ENCODE measurements around the gene SBF2.
"Not testable (repeated sequence)": the region's sequence is repeated elsewhere in the genome, so short reads cannot be mapped to it uniquely, and the experiment has no call there.

The SBF2 gene

GRCh38 chr11:10273738-10274137, 20.3 kb downstream of the SBF2 start:
- Mint-ChIP-seq H3K27me3 (ENCODE audit: low read depth) (peaks cover 5% of the 10 kb centered on the region), H3K9me3 (no peaks in the 10 kb centered on the region), H3K4me1 (ENCODE audit: low read depth) (no peaks in the 10 kb centered on the region), H3K36me3 (ENCODE audit: low read depth) (no peaks in the 10 kb centered on the region), H3K4me3 (no peak overlapping the region), H3K27ac (no peak overlapping the region)

GRCh38 chr11:10272132-10272531, 21.9 kb downstream of the SBF2 start:
- peaks cover 5% of the 10 kb centered on the region for H3K27me3 Mint-ChIP-seq (ENCODE audit: low read depth)
- no peak overlapping the region for H3K4me3 Mint-ChIP-seq
- H3K27ac Mint-ChIP-seq: no peak overlapping the region
- H3K9me3 Mint-ChIP-seq: no peaks in the 10 kb centered on the region
- H3K4me1 Mint-ChIP-seq (ENCODE audit: low read depth): no peaks in the 10 kb centered on the region
- H3K36me3 Mint-ChIP-seq (ENCODE audit: low read depth): no peaks in the 10 kb centered on the region

- Mint-ChIP-seq H3K9me3 (no peaks in the 10 kb centered on the region), H3K4me3 (no peak overlapping the region), H3K4me1 (ENCODE audit: low read depth) (no peaks in the 10 kb centered on the region), H3K27ac (no peak overlapping the region), H3K36me3 (ENCODE audit: low read depth) (no peaks in the 10 kb centered on the region), H3K27me3 (ENCODE audit: low read depth) (peaks cover 5% of the 10 kb centered on the region)
Measured at GRCh38 chr11:10268746-10269488, 25.1 kb downstream of the SBF2 start.

- H3K27me3 Mint-ChIP-seq (ENCODE audit: low read depth): peaks cover 5% of the 10 kb centered on the region
- H3K4me3 Mint-ChIP-seq: no peak overlapping the region
- no peaks in the 10 kb centered on the region for H3K9me3 Mint-ChIP-seq
- H3K4me1 Mint-ChIP-seq (ENCODE audit: low read depth): no peaks in the 10 kb centered on the region
- H3K27ac Mint-ChIP-seq: no peak overlapping the region
- no peaks in the 10 kb centered on the region for H3K36me3 Mint-ChIP-seq (ENCODE audit: low read depth)
Measured at GRCh38 chr11:10267821-10268220, 26.2 kb downstream of the SBF2 start.

GRCh38 chr11:10265936-10266335, 28.1 kb downstream of the SBF2 start:
- peaks cover 5% of the 10 kb centered on the region for H3K27me3 Mint-ChIP-seq (ENCODE audit: low read depth)
- H3K36me3 Mint-ChIP-seq (ENCODE audit: low read depth): no peaks in the 10 kb centered on the region
- no peak overlapping the region for H3K4me3 Mint-ChIP-seq
- H3K9me3 Mint-ChIP-seq: no peaks in the 10 kb centered on the region
- H3K4me1 Mint-ChIP-seq (ENCODE audit: low read depth): no peaks in the 10 kb centered on the region
- no peak overlapping the region for H3K27ac Mint-ChIP-seq

GRCh38 chr11:10264716-10265115, 29.3 kb downstream of the SBF2 start:
- H3K9me3 Mint-ChIP-seq; H3K4me3 Mint-ChIP-seq; H3K27me3 Mint-ChIP-seq (ENCODE audit: low read depth); H3K27ac Mint-ChIP-seq; H3K36me3 Mint-ChIP-seq (ENCODE audit: low read depth); H3K4me1 Mint-ChIP-seq (ENCODE audit: low read depth): not testable (repeated sequence)

- Mint-ChIP-seq H3K27me3 (ENCODE audit: low read depth) (peaks cover under 1% of the 10 kb centered on the region), H3K4me3 (no peak overlapping the region), H3K4me1 (ENCODE audit: low read depth) (no peaks in the 10 kb centered on the region), H3K9me3 (no peaks in the 10 kb centered on the region), H3K27ac (no peak overlapping the region), H3K36me3 (ENCODE audit: low read depth) (no peaks in the 10 kb centered on the region)
Measured at GRCh38 chr11:10263929-10264328, 30.1 kb downstream of the SBF2 start.

- Mint-ChIP-seq H3K4me1 (ENCODE audit: low read depth) (no peaks in the 10 kb centered on the region), H3K36me3 (ENCODE audit: low read depth) (no peaks in the 10 kb centered on the region), H3K4me3 (no peak overlapping the region), H3K27me3 (ENCODE audit: low read depth) (no peaks in the 10 kb centered on the region), H3K9me3 (no peaks in the 10 kb centered on the region), H3K27ac (no peak overlapping the region)
Measured at GRCh38 chr11:10261821-10262220, 32.2 kb downstream of the SBF2 start.

- Mint-ChIP-seq H3K27ac (no peak overlapping the region), H3K27me3 (ENCODE audit: low read depth) (no peaks in the 10 kb centered on the region), H3K4me1 (ENCODE audit: low read depth) (no peaks in the 10 kb centered on the region), H3K36me3 (ENCODE audit: low read depth) (no peaks in the 10 kb centered on the region), H3K9me3 (no peaks in the 10 kb centered on the region), H3K4me3 (no peak overlapping the region)
Measured at GRCh38 chr11:10257478-10257877, 36.5 kb downstream of the SBF2 start.

GRCh38 chr11:10255388-10256125, 38.5 kb downstream of the SBF2 start:
- H3K4me3 Mint-ChIP-seq: no peak overlapping the region
- no peak overlapping the region for H3K27ac Mint-ChIP-seq
- H3K4me1 Mint-ChIP-seq (ENCODE audit: low read depth): no peaks in the 10 kb centered on the region
- H3K36me3 Mint-ChIP-seq (ENCODE audit: low read depth): no peaks in the 10 kb centered on the region
- H3K9me3 Mint-ChIP-seq: no peaks in the 10 kb centered on the region
- no peaks in the 10 kb centered on the region for H3K27me3 Mint-ChIP-seq (ENCODE audit: low read depth)

GRCh38 chr11:10249448-10250131, 44.4 kb downstream of the SBF2 start:
- H3K27ac Mint-ChIP-seq; H3K4me1 Mint-ChIP-seq (ENCODE audit: low read depth); H3K4me3 Mint-ChIP-seq; H3K27me3 Mint-ChIP-seq (ENCODE audit: low read depth); H3K9me3 Mint-ChIP-seq; H3K36me3 Mint-ChIP-seq (ENCODE audit: low read depth): not testable (repeated sequence)

- Mint-ChIP-seq H3K4me3 (no peak overlapping the region), H3K27me3 (ENCODE audit: low read depth) (no peaks in the 10 kb centered on the region), H3K36me3 (ENCODE audit: low read depth) (no peaks in the 10 kb centered on the region), H3K9me3 (no peaks in the 10 kb centered on the region), H3K27ac (no peak overlapping the region), H3K4me1 (ENCODE audit: low read depth) (no peaks in the 10 kb centered on the region)
Measured at GRCh38 chr11:10247011-10247410, 47.0 kb downstream of the SBF2 start.

- no peaks in the 10 kb centered on the region for H3K36me3 Mint-ChIP-seq (ENCODE audit: low read depth)
- no peak overlapping the region for H3K27ac Mint-ChIP-seq
- H3K4me1 Mint-ChIP-seq (ENCODE audit: low read depth): no peaks in the 10 kb centered on the region
- peaks cover 4% of the 10 kb centered on the region for H3K27me3 Mint-ChIP-seq (ENCODE audit: low read depth)
- H3K4me3 Mint-ChIP-seq: no peak overlapping the region
- no peaks in the 10 kb centered on the region for H3K9me3 Mint-ChIP-seq
Measured at GRCh38 chr11:10243896-10244575, 50.0 kb downstream of the SBF2 start.

- Mint-ChIP-seq H3K4me1 (ENCODE audit: low read depth) (no peaks in the 10 kb centered on the region), H3K36me3 (ENCODE audit: low read depth) (no peaks in the 10 kb centered on the region), H3K27me3 (ENCODE audit: low read depth) (peaks cover 5% of the 10 kb centered on the region), H3K27ac (no peak overlapping the region), H3K4me3 (no peak overlapping the region), H3K9me3 (peaks cover 3% of the 10 kb centered on the region)
Measured at GRCh38 chr11:10236840-10237239, 57.2 kb downstream of the SBF2 start.

Measured in T-helper 1 cell treated with Interleukin-12 subunit alpha and Interleukin-12 subunit beta and Interleukin-4 antibody, amounts not matched to agents 30 μg/mL and 1 μg/mL, for 36 hours (primary cell).